HUES48 (cell line): ENCODE data around the gene CACNA1E.

Experiments
- H3K27ac ChIP-seq: one replicate; pipeline ENCODE4 v1.7.0; 2013; ENCODE audit warnings: low read depth, low read length, inconsistent platforms
- H3K27me3 ChIP-seq: 2 replicates; pipeline ENCODE4 v1.6.1; 2013; ENCODE audit warnings: mild to moderate bottlenecking, low read length; ENCODE audit not compliant: control insufficient read depth, insufficient read depth
- H3K36me3 ChIP-seq: 2 replicates; pipeline ENCODE4 v1.6.1; 2013; ENCODE audit warnings: low read length; ENCODE audit not compliant: control insufficient read depth, insufficient read depth
- H3K4me1 ChIP-seq: 2 replicates; pipeline ENCODE4 v1.6.1; 2013; ENCODE audit warnings: mild to moderate bottlenecking, low read length; ENCODE audit not compliant: control insufficient read depth, insufficient read depth
- H3K4me3 ChIP-seq: 2 replicates; pipeline ENCODE4 v1.5.1; 2013; ENCODE audit warnings: mild to moderate bottlenecking, low read depth, low read length
- H3K9ac ChIP-seq: 2 replicates; pipeline ENCODE4 v1.6.1; 2013; ENCODE audit warnings: mild to moderate bottlenecking, low read depth, low read length, moderate library complexity
- H3K9me3 ChIP-seq: 2 replicates; pipeline ENCODE4 v1.6.1; 2013; ENCODE audit warnings: low read length; ENCODE audit not compliant: control insufficient read depth, insufficient read depth

Gene CACNA1E

GRCh38 chr1:181608386-181608785, 125.1 kb downstream of the CACNA1E start:
- Histone ChIP-seq H3K27me3 (no peaks in the 10 kb centered on the region), H3K27ac (peak overlapping the region; percentile 25), H3K9me3 (no peaks in the 10 kb centered on the region), H3K36me3 (no peaks in the 10 kb centered on the region), H3K4me3 (peak overlapping the region; percentile 10; the same call in 1 of the 2 replicates), H3K4me1 (peaks cover 18% of the 10 kb centered on the region), H3K9ac (no peak overlapping the region)

GRCh38 chr1:181608948-181609347, 125.6 kb downstream of the CACNA1E start:
- Histone ChIP-seq H3K9ac (no peak overlapping the region), H3K4me3 (0 out of 2 replicates have a peak overlapping the region, but pooled peaks have one; percentile 10), H3K27me3 (no peaks in the 10 kb centered on the region), H3K36me3 (no peaks in the 10 kb centered on the region), H3K27ac (peak overlapping the region; percentile 48), H3K4me1 (peaks cover 18% of the 10 kb centered on the region), H3K9me3 (no peaks in the 10 kb centered on the region)

GRCh38 chr1:181612100-181612499, 128.8 kb downstream of the CACNA1E start:
- Histone ChIP-seq H3K36me3 (no peaks in the 10 kb centered on the region), H3K9ac (no peak overlapping the region), H3K27ac (no peak overlapping the region), H3K9me3 (no peaks in the 10 kb centered on the region), H3K4me3 (no peak overlapping the region), H3K4me1 (peaks cover 18% of the 10 kb centered on the region), H3K27me3 (no peaks in the 10 kb centered on the region)

- no peaks in the 10 kb centered on the region for H3K27me3 ChIP-seq
- H3K36me3 ChIP-seq: no peaks in the 10 kb centered on the region
- no peak overlapping the region for H3K9ac ChIP-seq
- no peaks in the 10 kb centered on the region for H3K4me1 ChIP-seq
- H3K4me3 ChIP-seq: no peak overlapping the region
- H3K27ac ChIP-seq: no peak overlapping the region
- H3K9me3 ChIP-seq: no peaks in the 10 kb centered on the region
Observed at GRCh38 chr1:181618559-181618958, 135.2 kb downstream of the CACNA1E start.

GRCh38 chr1:181620183-181620582, 136.9 kb downstream of the CACNA1E start:
- Histone ChIP-seq H3K4me3 (no peak overlapping the region), H3K9me3 (no peaks in the 10 kb centered on the region), H3K4me1 (no peaks in the 10 kb centered on the region), H3K36me3 (no peaks in the 10 kb centered on the region), H3K27ac (no peak overlapping the region), H3K9ac (no peak overlapping the region), H3K27me3 (no peaks in the 10 kb centered on the region)

- no peaks in the 10 kb centered on the region for H3K27me3 ChIP-seq
- no peak overlapping the region for H3K4me3 ChIP-seq
- H3K36me3 ChIP-seq: no peaks in the 10 kb centered on the region
- no peaks in the 10 kb centered on the region for H3K4me1 ChIP-seq
- no peaks in the 10 kb centered on the region for H3K9me3 ChIP-seq
- H3K9ac ChIP-seq: no peak overlapping the region
- H3K27ac ChIP-seq: no peak overlapping the region
Observed at GRCh38 chr1:181623850-181624249, 140.5 kb downstream of the CACNA1E start.

GRCh38 chr1:181626279-181626938, 143.1 kb downstream of the CACNA1E start:
- H3K27me3 ChIP-seq: no peaks in the 10 kb centered on the region
- H3K4me3 ChIP-seq: no peak overlapping the region
- H3K9me3 ChIP-seq: no peaks in the 10 kb centered on the region
- no peak overlapping the region for H3K9ac ChIP-seq
- H3K27ac ChIP-seq: no peak overlapping the region
- H3K36me3 ChIP-seq: no peaks in the 10 kb centered on the region
- no peaks in the 10 kb centered on the region for H3K4me1 ChIP-seq

GRCh38 chr1:181630398-181630797, 147.1 kb downstream of the CACNA1E start:
- Histone ChIP-seq H3K27ac (no peak overlapping the region), H3K4me1 (no peaks in the 10 kb centered on the region), H3K27me3 (no peaks in the 10 kb centered on the region), H3K36me3 (no peaks in the 10 kb centered on the region), H3K9me3 (no peaks in the 10 kb centered on the region), H3K4me3 (no peak overlapping the region), H3K9ac (no peak overlapping the region)

GRCh38 chr1:181630838-181631237, 147.5 kb downstream of the CACNA1E start:
- Histone ChIP-seq H3K27me3 (no peaks in the 10 kb centered on the region), H3K4me3 (no peak overlapping the region)

GRCh38 chr1:181632492-181632891, 149.2 kb downstream of the CACNA1E start:
- Histone ChIP-seq H3K9ac (no peak overlapping the region), H3K36me3 (no peaks in the 10 kb centered on the region), H3K27me3 (no peaks in the 10 kb centered on the region), H3K9me3 (no peaks in the 10 kb centered on the region), H3K4me1 (no peaks in the 10 kb centered on the region), H3K4me3 (no peak overlapping the region), H3K27ac (no peak overlapping the region)

More at GRCh38 chr1:181630838-181631237, 147.5 kb downstream of the CACNA1E start:
- Histone ChIP-seq H3K9ac (no peak overlapping the region), H3K4me1 (no peaks in the 10 kb centered on the region), H3K27ac (no peak overlapping the region), H3K9me3 (no peaks in the 10 kb centered on the region), H3K36me3 (no peaks in the 10 kb centered on the region)

- Histone ChIP-seq H3K4me1 (no peaks in the 10 kb centered on the region), H3K9me3 (no peaks in the 10 kb centered on the region), H3K27me3 (no peaks in the 10 kb centered on the region), H3K27ac (no peak overlapping the region), H3K9ac (no peak overlapping the region), H3K36me3 (no peaks in the 10 kb centered on the region), H3K4me3 (no peak overlapping the region)
Observed at GRCh38 chr1:181632960-181633359, 149.6 kb downstream of the CACNA1E start.
